NOMO-1 treated with DMSO at 0.1 percent for 48 hours (cell line): ENCODE measurements around the gene CDH4.
"Not testable (repeated sequence)": the region's sequence is repeated elsewhere in the genome, so short reads cannot be mapped to it uniquely, and the experiment has no call there.

Source experiments
- DNase-seq: peaks from one replicate; lab custom pipeline; 2025; ENCODE audit not compliant: unreplicated experiment; lab: John Stamatoyannopoulos, UW

CDH4 gene

DNA sequence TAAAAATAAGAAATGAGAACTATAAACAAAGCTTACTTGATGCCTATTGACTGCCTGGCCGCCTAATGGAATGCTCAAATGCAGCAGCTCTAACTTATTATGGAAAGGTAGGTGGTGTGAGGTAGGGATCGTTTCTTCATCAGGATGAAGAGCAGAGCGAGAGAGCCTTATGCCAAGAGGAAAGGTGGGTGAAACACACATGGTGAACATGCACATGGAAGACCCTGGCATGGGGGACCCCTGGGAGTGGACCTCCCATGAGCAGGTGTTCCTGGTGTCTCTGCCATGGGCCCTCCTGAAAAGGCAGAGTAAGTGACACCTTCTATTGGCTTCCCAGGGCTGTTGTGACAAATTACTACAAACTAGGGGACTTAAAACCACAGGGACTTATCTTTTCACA is 130.1 kb downstream of the CDH4 start:
- no peak for DNase-seq

DNA sequence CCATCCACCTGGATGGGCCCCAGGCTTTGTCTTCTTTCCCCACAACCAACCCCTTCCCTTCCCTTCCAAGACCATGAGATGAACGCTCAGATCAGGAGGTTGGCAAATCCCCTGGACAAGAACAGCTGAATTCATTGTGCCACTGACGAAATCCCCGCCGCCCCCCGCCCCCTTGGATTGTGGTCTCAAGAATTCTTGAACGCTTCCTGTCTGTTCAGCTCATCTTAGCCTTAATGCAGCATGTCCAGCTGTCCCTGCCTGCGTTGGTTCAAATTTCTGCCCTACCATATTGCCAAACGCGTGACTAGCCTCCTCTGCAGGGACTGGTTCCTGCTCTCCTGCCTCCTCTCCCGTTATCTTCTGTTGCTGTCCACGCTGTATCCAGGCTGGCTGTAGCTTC is 133.2 kb downstream of the CDH4 start:
- no peak for DNase-seq

DNA sequence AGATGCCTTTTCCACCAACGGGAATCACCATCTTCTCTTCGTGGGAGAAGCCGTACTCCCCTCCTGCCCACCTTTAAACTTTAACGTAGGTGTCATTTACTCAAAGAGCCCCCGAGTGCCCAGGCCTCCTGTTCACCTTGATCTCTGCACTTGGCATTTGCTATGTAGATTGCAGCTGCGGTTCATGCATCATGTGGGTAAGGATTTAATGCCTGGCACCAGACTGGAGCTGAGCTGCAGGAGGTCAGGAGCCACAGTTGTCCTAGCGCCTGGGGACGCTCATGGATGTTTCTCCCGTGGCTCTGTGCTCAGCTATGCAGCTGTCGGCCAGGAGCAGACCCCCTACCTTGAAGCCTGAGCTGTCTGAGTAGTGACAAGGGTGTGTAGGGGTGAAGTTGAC is 133.7 kb downstream of the CDH4 start:
- no peak for DNase-seq

- no peak for DNase-seq
Measured at GRCh38 chr20:61387204-61387953, 135.3 kb downstream of the CDH4 start.

DNA sequence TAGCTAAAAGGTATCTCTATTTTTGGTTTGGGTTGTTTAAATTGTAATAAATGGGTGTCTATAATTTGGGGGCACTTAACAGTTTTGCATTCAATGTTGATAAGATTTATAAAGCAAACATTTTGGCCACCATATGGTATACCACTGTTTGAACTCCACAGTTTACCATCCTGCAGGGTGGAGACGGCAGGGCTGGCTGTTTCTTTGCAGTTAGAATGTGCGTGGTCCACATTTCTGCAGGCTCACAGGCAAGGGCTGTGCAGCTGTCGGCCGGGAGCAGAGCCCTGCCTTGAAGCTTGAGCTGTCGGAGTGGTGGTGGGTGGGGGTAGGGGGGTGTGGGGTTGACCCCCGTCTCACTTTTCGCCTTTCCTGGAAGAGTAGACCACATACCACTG is 135.9 kb downstream of the CDH4 start:
- DNase-seq = no peak

DNA sequence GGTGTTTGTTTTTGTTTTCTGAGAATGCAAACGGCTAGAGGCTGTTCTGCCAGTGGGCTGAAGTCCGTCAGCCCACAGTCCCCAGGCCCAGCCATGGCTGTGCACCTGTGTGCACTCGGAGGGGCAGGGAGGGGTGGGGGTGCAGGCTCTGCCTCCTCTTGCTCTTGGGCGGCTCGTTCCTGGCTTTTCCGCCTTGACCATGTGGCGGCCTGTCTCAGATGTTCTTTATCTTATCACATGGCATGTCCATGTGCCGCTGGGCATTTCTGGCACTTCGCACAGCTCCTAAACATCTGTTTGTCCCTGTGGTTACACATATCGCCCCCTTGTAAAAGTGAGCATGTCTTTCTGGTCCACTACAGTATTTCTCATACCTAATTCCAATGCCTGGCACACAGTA is 137.0 kb downstream of the CDH4 start:
- no peak for DNase-seq

DNA sequence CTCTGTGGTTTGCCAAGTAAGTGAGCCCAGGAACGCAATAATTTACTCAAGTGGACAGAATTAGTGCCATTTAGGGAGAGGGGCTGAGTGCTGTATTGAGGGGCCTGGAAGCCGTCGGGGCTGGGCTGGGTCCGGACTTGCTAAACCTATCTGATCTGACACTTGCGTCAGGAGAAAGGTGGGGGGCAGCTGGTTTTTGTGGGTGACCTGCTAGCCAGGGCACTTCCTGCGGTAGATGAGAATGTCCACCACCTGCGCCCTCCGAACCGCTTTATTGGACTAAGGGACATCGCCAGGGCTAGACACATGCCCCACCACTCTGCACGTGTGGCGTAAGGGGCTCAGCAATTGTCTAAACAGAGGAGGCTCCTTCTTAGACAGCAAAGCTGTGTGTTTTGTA is 139.1 kb downstream of the CDH4 start:
- DNase-seq = no peak

- no peak for DNase-seq
Measured at GRCh38 chr20:61391812-61392520, 139.9 kb downstream of the CDH4 start.

DNA sequence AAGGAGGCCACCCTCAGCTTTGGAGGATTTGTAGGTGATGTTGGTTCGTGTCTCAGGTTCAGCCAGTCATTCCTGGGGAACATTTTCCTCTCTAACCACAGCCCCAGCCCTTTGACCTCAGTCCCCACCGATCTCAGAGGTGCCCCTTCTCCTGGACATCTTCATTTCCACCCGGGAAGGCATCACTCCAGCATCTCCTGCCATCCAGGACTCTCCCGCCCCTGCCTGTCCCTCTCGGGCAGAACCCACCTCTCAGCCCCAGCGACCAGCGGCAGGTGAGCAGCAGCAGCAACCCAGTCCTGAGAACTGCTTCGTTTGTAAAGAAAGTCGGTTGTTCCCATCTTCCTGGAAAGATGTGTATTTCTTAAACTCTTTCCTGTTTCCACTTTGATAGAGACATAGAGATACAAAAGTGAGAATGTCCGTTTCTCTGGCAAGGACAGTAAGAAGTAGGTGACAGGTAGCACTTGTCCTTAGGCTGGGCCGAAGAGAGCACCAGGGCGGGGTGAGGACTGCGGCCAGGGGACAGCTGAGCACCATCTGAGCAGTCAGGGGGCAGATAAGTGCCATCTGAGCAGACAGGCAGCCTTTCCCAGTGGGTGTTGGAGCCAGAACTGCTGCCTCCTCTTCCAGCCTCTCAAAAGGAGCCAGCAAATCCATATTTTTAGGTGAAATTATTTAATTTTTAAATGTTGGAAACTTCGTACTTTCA is 142.2 kb downstream of the CDH4 start:
- no peak for DNase-seq

- DNase-seq = no peak
Measured at GRCh38 chr20:61396262-61396848, 144.3 kb downstream of the CDH4 start.

DNA sequence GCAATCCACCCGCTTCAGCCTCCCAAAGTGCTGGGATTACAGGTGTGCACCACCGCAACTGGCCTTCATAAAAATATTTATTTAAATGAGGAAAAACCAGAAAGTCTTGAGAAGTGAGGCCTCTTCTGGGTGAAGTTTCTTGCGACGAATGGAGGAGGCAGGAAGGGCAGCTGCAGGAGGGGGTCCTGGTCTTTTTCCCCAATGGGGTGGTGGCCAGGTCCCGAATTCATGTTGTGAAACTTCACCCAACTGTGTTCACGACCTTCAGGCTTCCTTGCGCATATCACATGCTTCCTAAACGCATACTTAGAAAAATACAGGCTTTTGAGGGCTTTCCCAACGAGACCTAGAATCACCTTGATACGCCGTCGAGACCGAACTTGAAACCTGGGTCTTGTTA is 145.1 kb downstream of the CDH4 start:
- DNase-seq = no peak

DNA sequence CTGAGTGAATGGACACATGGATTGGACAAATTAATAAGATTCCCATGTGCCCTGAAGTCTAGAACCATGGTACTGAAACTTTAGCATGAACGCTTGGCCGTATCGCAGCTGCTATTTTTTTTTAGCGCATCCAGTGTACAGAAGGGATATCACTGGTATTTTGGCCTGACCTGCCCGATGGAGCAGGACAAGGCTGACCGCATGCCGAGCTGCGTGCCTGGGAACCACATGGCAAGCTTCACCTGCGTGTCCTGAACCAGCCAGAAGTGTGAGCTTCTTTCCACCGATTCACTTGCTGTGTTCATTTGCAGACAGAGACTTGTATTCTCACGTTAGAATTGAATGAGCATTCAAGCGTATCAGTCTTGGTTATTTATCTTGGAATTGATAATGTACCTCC is 145.7 kb downstream of the CDH4 start:
- DNase-seq = no peak

GRCh38 chr20:61399433-61399832 is 147.4 kb downstream of the CDH4 start:
- DNase-seq = no peak

DNA sequence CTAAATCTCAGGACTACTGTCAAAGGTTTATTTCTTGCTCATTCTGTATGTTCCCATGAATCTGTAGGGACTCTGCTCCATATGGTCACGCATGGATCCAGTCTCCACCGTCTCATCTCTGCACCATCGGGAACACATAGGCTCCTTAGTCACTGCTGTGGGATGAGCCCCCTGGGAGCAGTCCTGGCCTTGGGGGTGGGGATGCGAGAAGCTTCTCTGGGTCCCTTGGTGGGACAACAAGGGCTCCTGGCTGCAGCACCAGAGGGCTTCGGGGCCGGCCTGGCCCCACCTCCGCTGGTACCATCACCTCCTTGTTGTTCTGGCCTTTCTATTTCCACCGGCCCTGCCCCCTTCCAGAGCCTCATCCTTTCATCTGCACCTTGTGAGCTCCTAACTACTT is 148.4 kb downstream of the CDH4 start:
- DNase-seq = no peak

GRCh38 chr20:61404303-61404702 is 152.2 kb downstream of the CDH4 start:
- no peak for DNase-seq

GRCh38 chr20:61405007-61405406 is 152.9 kb downstream of the CDH4 start:
- DNase-seq = no peak

DNA sequence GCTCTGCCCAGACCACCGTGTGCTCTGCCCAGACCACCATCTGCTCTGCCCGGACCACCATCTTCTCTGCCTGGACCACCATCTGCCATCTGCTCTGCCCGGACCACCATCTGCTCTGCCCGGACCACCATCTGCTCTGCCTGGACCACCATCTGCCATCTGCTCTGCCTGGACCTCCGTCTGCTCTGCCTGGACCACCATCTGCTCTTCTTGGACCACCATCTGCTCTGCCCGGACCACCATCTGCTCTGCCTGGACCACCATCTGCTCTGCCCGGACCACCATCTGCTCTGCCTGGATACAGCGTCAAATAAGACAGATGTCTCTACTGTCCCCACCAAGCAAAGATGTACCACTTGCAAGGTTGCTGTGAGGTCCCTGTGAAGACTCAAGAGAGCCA is 154.7 kb downstream of the CDH4 start:
- not testable (repeated sequence) for DNase-seq

- DNase-seq = no peak
Measured at GRCh38 chr20:61407561-61407960, 155.5 kb downstream of the CDH4 start.

- no peak for DNase-seq
Measured at GRCh38 chr20:61408951-61409740, 157.1 kb downstream of the CDH4 start.

- no peak for DNase-seq
Measured at GRCh38 chr20:61411743-61412142, 159.7 kb downstream of the CDH4 start.

DNA sequence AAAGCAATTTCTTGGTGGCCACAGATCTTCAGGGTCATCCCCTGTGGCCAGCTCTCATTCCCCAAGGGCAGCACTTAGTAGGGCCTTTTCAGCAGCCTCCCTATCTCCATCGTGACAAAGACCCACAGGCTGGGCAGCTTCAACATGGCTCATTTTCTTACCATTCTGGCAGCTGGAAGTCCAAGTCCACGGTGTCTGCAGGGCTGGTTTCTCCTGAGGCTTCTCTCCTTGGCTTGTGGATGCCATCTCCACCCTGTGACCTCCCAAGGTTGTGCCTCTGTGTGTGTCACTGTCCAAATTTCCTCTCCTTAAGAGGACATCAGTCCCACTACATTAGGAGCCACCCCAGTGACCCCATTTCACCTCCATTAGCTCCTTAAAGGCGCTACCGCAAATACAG is 161.7 kb downstream of the CDH4 start:
- no peak for DNase-seq
